ENCODE measurements around the gene SMC1B. TPM values are rescaled to one million over a fixed set of nuclear protein-coding genes. Genes with fewer than 3 reads are reported as not detected.

SMC1B gene
- total RNA-seq, 2 donors from 2014 or later = not detected

DNA sequence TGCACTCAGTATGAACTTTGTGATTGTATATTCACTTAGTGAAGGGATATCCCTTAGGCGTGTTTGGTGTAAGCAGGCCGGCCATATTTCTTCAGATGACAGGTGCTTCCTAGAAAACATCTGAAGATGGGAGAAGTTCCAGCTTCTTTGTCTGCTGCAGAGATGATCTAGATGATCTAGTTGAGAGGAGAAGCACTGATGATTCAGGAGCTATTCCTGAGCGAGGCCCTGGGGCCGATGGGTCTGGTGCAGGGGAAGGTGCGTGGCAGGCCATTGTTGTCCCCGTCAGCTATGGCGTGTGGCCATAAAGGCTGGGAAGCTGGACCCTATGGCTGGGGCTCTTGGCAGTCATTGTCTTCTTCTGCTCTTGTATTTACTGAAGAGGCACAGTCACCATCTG is 89.7 kb downstream of the SMC1B start:
- ATAC-seq = no peak
- 81 to 86% methylated on average over 7 of the region's 7 CpGs for WGBS, 2 donors
- intact Hi-C loops (cut with DNase I) = no loop called here
- Histone ChIP-seq H3K36me3 (replicated peaks in 1 of 2; ENCODE audit: insufficient read depth in 1 of 2, low read depth in 2 of 2) (no peaks in the 10 kb centered on the region), H3K9me3 (no peaks in the 10 kb centered on the region), H3K27ac (no peak overlapping the region), H3K27me3 (no peaks in the 10 kb centered on the region), H3K4me1 (peaks cover 7% of the 10 kb centered on the region), H3K4me3 (no peak overlapping the region)
- DNase-seq = no peak
- TF ChIP-seq, protein P1, sequence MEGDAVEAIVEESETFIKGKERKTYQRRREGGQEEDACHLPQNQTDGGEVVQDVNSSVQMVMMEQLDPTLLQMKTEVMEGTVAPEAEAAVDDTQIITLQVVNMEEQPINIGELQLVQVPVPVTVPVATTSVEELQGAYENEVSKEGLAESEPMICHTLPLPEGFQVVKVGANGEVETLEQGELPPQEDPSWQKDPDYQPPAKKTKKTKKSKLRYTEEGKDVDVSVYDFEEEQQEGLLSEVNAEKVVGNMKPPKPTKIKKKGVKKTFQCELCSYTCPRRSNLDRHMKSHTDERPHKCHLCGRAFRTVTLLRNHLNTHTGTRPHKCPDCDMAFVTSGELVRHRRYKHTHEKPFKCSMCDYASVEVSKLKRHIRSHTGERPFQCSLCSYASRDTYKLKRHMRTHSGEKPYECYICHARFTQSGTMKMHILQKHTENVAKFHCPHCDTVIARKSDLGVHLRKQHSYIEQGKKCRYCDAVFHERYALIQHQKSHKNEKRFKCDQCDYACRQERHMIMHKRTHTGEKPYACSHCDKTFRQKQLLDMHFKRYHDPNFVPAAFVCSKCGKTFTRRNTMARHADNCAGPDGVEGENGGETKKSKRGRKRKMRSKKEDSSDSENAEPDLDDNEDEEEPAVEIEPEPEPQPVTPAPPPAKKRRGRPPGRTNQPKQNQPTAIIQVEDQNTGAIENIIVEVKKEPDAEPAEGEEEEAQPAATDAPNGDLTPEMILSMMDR (IDR thresholded peaks at IDR 0.05) = no peak
- no peak for TF ChIP-seq POLR2A (IDR thresholded peaks at IDR 0.05)

DNA sequence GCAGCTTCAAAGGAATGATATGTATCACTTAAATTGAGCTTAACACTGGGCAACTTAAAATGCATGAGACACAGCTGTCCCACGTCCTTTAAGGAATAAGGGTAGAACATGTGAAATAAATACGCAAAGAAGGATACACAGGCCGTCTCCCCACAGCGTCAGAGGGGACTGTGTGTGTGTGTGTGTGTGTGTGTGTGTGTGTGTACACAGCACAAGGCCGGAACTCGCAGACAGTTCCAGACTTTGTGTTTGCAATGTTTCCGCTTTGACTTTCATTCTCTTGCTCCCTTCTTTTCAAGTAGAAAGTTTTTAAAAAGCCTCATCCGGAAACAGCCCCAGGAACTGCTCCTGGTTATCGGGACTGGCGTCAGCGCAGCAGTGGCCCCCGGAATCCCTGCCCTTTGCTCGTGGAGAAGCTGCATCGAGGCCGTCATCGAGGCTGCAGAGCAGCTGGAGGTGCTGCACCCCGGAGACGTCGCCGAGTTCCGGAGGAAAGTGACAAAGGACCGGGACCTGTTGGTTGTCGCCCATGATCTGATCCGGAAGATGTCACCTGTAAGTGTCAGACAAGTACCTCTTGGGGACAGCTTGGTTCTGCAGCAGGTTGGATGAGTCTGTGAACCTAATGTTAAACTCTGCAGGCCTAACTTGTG is 90.4 kb downstream of the SMC1B start:
- no peak for TF ChIP-seq POLR2A (IDR thresholded peaks at IDR 0.05)
- TF ChIP-seq, protein P1 (IDR thresholded peaks at IDR 0.05) = no peak
- no peaks in the 10 kb centered on the region for H3K9me3 ChIP-seq
- no peaks in the 10 kb centered on the region for H3K27me3 ChIP-seq
- no peak for DNase-seq
- no peak overlapping the region for H3K27ac ChIP-seq
- ATAC-seq = no peak
- H3K4me1 ChIP-seq = peaks cover 7% of the 10 kb centered on the region
- H3K36me3 ChIP-seq (replicated peaks in 1 of 2; ENCODE audit: insufficient read depth in 1 of 2, low read depth in 2 of 2) = no peaks in the 10 kb centered on the region
- no peak overlapping the region for H3K4me3 ChIP-seq
- 82 to 83% methylated on average over 24 of the region's 24 CpGs for WGBS, 2 donors
- intact Hi-C loops (cut with DNase I) = no loop called here

DNA sequence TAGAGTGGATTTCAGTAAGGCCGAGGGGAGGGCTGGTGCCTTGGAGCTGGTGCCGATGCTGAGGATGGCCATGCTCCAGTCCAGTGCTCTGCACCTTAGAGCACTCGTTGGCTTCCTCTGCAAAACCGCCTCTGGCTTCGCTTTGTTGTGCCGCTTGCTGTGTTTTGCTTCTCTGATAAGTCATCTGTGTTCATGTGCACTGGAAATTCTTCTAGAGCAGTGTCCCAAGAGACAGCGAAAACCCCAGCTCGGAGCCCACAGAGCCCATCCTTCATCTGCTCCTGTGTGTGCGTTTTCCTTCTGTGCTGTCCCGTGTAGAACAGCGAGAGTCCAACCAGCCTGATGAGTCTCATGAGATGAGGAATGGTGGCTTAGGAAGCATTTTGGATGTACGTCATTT is 91.6 kb downstream of the SMC1B start:
- H3K9me3 ChIP-seq = no peaks in the 10 kb centered on the region
- intact Hi-C loops (cut with DNase I) = no loop called here
- H3K27me3 ChIP-seq = no peaks in the 10 kb centered on the region
- H3K4me3 ChIP-seq = no peak overlapping the region
- no peak for ATAC-seq
- TF ChIP-seq, protein P1 (IDR thresholded peaks at IDR 0.05) = no peak
- no peak for TF ChIP-seq POLR2A (IDR thresholded peaks at IDR 0.05)
- 89% methylated on average over 12 of the region's 12 CpGs for WGBS, 2 donors
- H3K4me1 ChIP-seq = peaks cover 7% of the 10 kb centered on the region
- H3K36me3 ChIP-seq (replicated peaks in 1 of 2; ENCODE audit: insufficient read depth in 1 of 2, low read depth in 2 of 2) = no peaks in the 10 kb centered on the region
- DNase-seq = no peak
- no peak overlapping the region for H3K27ac ChIP-seq

DNA sequence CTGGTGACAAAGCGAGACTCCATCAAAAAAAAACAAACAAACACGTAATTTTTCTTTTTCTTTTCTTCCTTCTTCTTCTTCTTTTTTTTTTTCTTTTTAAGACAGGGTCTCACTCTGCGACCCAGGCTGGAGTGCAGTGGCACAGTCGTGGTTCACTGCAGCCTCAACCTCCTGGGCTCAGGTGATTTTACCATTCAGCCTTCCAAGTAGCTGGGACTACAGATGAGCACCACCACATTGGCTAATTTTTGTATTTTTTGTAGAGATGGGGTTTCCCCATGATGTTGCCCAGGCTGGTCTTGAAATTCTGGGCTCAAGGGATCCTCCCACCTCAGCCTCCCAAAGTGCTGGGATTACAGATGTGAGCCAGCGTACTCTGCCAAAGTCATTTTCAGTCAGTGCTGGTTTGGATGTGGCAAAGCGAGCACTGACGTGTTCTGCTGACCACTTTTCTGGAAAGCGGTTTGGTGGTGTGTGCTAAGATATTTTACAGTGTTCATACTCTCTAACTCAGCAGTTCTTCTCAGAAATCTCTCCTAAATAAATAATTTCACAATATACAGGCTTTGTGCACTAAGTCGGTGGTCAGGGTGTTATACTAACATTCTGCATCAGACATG is 92.9 kb downstream of the SMC1B start:
- Histone ChIP-seq H3K36me3 (replicated peaks in 1 of 2; ENCODE audit: insufficient read depth in 1 of 2, low read depth in 2 of 2) (no peaks in the 10 kb centered on the region), H3K4me3 (no peak overlapping the region), H3K9me3 (no peaks in the 10 kb centered on the region), H3K27me3 (no peaks in the 10 kb centered on the region), H3K27ac (no peak overlapping the region), H3K4me1 (peaks cover 7% of the 10 kb centered on the region)
- TF ChIP-seq, protein P1 (IDR thresholded peaks at IDR 0.05) = no peak
- TF ChIP-seq POLR2A (IDR thresholded peaks at IDR 0.05) = no peak
- 85 to 90% methylated on average over 9 of the region's 9 CpGs for WGBS, 2 donors
- no peak for ATAC-seq
- intact Hi-C loops (cut with DNase I) = no loop called here
- no peak for DNase-seq

DNA sequence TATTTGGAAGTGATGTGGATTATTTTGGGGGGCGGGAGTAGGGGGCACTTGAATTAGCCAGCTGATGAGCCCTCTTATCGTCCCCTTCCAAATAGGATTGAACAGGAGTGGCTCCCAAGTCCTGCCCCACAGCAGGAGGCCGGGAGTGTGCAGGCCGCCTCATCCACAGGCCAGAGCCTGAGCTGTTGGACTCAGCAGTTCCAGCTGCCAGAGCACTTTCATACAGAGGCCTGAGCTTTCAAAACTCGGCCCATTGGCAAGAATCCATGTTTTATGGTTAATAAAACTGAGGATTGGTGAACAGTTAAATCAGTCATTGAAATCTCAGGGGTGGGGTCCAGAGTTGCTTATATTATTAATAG is 94.1 kb downstream of the SMC1B start:
- ATAC-seq = no peak
- H3K4me1 ChIP-seq = peaks cover 15% of the 10 kb centered on the region
- no peaks in the 10 kb centered on the region for H3K27me3 ChIP-seq
- no peaks in the 10 kb centered on the region for H3K9me3 ChIP-seq
- no peaks in the 10 kb centered on the region for H3K36me3 ChIP-seq (replicated peaks in 1 of 2; ENCODE audit: insufficient read depth in 1 of 2, low read depth in 2 of 2)
- DNase-seq = peak in 1 of 4 donors; percentile 26
- intact Hi-C loops (cut with DNase I) = no loop called here
- TF ChIP-seq, protein P1 (IDR thresholded peaks at IDR 0.05) = no peak
- no peak for TF ChIP-seq POLR2A (IDR thresholded peaks at IDR 0.05)
- WGBS, 2 donors = 49 to 53% methylated on average over 3 to 5 of the region's 5 CpGs
- H3K4me3 ChIP-seq = no peak overlapping the region
- peak overlapping the region in 2 of 4 donors; percentile 38 to 44 for H3K27ac ChIP-seq
